ENCODE data around the gene ADIPOR2.

Gene ADIPOR2

GRCh38 chr12:1769809-1770494 lies 79.1 kb downstream of the ADIPOR2 start:
- DNase-seq (ENCODE audit: low read depth, low spot score): no peak

- no peak for DNase-seq (ENCODE audit: low read depth, low spot score)
Measured at GRCh38 chr12:1773937-1774655, 83.2 kb downstream of the ADIPOR2 start.

GRCh38 chr12:1776170-1776921 lies 85.5 kb downstream of the ADIPOR2 start:
- DNase-seq (ENCODE audit: low read depth, low spot score): no peak

DNA sequence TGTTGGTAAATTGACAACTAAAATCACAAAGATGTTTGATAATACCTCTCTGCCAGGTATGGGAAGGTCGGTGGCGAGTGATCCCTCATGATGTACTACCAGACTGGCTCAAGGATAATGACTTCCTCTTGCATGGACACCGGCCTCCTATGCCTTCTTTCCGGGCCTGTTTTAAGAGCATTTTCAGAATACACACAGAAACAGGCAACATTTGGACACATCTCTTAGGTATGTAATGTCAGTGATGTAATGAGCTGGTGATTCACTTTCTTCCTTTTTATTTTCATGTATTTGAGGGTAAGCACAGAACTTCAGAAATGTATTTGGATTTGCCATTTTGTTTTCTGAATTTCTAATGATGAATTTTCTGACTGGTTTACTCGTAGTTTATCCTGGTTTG lies 86.9 kb downstream of the ADIPOR2 start:
- DNase-seq (ENCODE audit: low read depth, low spot score): no peak

- no peak for DNase-seq (ENCODE audit: low read depth, low spot score)
Measured at GRCh38 chr12:1778911-1779310, 88.0 kb downstream of the ADIPOR2 start.

- DNase-seq (ENCODE audit: low read depth, low spot score): no peak
Measured at GRCh38 chr12:1779783-1780182, 88.9 kb downstream of the ADIPOR2 start.

GRCh38 chr12:1781772-1782171 lies 90.9 kb downstream of the ADIPOR2 start:
- DNase-seq (ENCODE audit: low read depth, low spot score): no peak

GRCh38 chr12:1782215-1782614 lies 91.3 kb downstream of the ADIPOR2 start:
- no peak for DNase-seq (ENCODE audit: low read depth, low spot score)

- no peak for DNase-seq (ENCODE audit: low read depth, low spot score)
Measured at GRCh38 chr12:1787714-1788113, 96.8 kb downstream of the ADIPOR2 start.

DNA sequence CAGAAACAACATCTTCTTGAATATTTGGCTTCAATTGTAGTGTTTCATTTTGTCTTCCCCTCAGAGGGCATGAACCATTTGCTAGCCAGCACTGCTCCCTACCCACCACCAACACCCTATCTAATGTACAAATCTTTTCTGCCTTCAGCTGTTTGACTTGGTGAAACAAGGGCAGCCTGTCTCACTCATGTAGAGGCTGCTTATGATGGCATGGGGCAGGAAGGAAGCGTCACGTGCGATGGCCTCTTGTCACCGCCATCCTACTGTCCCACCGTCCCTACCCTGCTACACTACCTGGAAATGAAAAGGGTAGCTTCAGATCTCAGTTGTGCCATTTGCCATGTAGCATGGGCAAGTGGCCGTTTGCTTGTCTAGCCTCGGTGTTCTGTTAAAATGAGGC lies 99.6 kb downstream of the ADIPOR2 start:
- DNase-seq (ENCODE audit: low read depth, low spot score): no peak

GRCh38 chr12:1791104-1791841 lies 100.4 kb downstream of the ADIPOR2 start:
- DNase-seq (ENCODE audit: low read depth, low spot score): no peak

GRCh38 chr12:1792406-1792805 lies 101.5 kb downstream of the ADIPOR2 start:
- DNase-seq (ENCODE audit: low read depth, low spot score): no peak

GRCh38 chr12:1793426-1794210 lies 102.7 kb downstream of the ADIPOR2 start:
- no peak for DNase-seq (ENCODE audit: low read depth, low spot score)

GRCh38 chr12:1794440-1795090 lies 103.7 kb downstream of the ADIPOR2 start:
- no peak for DNase-seq (ENCODE audit: low read depth, low spot score)

- no peak for DNase-seq (ENCODE audit: low read depth, low spot score)
Measured at GRCh38 chr12:1795221-1795784, 104.4 kb downstream of the ADIPOR2 start.

DNA sequence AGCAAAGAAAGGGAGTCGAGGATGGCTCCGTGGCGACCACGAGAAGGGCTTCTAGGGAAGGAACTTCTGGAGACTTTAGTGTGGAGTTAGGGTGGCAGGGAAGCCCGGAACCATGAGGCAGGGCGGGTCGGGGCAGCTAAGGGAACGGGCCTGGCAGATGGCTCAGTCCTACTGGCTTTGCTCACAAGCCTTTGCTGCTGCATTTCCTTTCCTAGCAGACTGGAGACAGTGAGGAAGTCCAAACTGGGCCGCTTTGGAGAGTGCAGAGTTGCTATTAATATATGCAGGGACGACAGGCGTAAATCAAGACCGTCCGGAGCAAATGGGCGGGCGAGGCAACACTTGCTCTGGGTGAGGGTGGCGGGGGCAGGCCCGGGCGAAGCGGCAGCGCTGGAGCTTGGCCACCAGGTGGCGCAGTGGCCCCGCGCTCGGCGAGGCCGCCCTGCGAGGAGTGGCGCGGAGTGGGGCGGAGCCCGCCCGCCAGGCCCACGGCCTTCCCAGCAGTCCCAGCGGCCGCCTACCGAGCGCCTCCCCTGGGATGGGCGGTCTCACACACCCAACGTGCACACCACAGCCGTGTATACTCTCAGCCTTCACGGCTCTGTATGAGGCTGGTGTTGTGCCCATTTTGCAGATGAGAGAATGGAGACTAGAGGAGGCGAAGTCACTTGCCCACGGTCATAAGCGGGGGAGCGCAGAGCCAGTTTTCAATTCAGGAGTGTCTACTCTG lies 105.1 kb downstream of the ADIPOR2 start:
- no peak for DNase-seq (ENCODE audit: low read depth, low spot score)

- DNase-seq (ENCODE audit: low read depth, low spot score): no peak
Measured at GRCh38 chr12:1796515-1797010, 105.7 kb downstream of the ADIPOR2 start.

- DNase-seq (ENCODE audit: low read depth, low spot score): no peak
Measured at GRCh38 chr12:1797011-1797901, 106.4 kb downstream of the ADIPOR2 start.
